GM18873 (cell line): ENCODE data around the gene LCE1A.

Source experiments
- ATAC-seq: cut with Tn5 transposase; IDR thresholded peaks from one replicate; pipeline ENCODE4 v1.9.1; 2021; ENCODE audit warnings: mild to moderate bottlenecking, moderate library complexity, moderate number of reproducible peaks; ENCODE audit not compliant: unreplicated experiment, low FRiP score

The LCE1A gene, protein sequence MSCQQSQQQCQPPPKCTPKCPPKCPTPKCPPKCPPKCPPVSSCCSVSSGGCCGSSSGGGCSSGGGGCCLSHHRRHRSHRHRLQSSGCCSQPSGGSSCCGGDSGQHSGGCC

DNA sequence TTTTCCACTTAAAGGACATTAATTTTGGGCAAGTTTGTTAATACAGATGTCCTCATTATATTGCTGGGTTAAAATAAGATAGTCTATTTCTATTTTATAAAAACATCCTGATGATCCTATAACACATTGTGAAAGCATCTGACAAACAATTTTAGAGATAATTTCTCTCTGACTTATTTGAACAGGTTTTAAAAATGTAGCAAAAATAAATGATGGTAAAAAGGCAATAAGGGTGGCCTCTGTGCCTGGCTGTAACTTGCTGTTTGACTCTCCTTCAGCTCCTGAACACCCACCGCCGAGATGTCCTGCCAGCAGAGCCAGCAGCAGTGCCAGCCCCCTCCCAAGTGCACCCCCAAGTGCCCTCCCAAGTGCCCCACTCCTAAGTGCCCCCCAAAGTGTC, at the start of gene LCE1A:
Gene LCE1A (plus strand): TSS at position 301 of the 400 bp plus-strand sequence. CDS start 0 bp downstream, at position 301.
- no peak for ATAC-seq

DNA sequence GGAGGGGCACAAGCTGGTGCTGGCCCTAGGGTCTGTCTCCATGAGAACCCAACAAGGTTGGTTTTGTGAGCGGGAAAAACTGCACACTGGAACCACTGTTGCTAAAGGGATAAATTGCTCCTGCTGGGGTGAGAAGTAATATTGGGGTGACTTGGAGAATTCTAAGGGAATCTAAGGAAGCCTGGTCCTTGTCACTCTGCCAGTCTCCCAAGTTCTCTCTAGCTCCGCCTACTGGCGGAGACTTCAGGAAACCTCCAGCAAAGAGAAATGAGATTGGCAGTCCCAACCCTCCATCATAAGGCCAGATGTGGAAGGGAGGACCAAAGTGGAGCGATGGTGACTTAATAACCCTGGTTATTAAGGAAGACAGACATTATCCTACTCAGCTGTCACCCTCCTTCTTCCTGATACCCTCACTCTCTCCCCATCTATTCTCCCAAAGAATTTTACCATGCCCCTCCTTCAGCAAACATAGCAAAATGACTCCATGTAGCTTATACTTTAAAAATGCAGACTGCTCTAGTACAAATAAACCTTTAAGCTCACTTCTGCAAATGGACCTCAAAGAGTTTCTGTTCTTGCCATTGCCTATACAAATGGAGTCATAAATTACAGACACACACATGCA, 49.6 kb upstream of the LCE1A start:
- ATAC-seq, result no peak

DNA sequence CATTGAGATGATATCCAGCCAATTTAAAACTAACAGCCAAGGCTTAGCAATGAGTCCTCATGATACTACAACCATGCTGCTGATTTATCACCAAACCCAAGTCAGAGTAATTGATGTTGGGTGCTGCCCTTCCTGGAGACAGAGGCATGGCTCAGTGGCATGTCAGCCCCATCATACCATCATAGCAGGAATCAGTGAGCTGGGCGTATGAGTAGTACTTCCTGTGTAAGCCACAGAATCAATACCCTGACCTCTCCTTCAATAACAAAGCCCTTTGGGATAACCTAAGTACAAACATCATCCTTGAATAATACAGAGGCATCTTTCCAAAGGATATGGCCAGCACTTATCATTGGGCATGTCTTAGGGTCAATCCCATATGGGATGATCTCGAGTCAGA, 44.2 kb upstream of the LCE1A start:
- ATAC-seq, result no peak

DNA sequence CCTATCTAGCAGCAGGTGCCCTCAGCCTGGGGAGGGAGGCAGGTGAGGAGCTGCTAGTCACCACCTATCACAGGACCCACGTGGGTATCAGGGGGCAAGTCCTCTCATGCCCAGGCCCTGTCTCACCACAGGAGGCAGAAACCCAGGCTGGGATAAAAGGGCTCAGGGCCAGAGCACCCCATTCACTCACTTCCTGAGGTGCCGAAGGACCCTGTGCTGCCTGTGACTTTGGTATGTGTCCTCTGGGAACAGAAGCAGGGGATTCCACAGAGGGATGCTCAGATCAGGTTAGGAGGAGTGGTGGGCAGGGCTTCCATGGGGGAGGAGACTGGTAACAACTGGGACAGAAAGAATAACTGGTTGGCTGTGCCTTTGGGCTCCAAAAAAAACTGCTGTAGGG, 41.2 kb upstream of the LCE1A start, which contains the start of gene LCE1E:
Gene LCE1E (plus strand): TSS at position 181 of the 400 bp plus-strand sequence. CDS start 1,043 bp downstream, outside the sequence.
- ATAC-seq, result no peak

DNA sequence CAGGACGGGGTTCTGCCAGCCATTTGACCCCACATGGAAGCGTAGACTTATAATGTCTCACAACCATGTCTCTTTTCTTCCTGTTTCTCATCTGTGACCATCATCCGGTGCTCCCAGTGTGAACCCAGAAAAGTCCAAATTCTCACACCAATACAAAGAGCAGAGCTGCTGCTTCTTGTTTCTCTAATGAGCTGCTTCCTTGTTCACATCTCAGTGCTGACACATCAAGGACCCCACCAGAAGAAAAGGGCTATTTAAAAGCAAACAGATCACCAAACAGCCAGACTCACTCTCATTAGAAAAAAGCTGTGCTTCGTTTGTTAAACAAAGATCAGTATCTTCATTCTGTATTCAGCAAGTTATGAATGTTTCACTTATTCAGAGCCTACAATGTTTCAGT, 31.6 kb upstream of the LCE1A start:
- ATAC-seq, result no peak

DNA sequence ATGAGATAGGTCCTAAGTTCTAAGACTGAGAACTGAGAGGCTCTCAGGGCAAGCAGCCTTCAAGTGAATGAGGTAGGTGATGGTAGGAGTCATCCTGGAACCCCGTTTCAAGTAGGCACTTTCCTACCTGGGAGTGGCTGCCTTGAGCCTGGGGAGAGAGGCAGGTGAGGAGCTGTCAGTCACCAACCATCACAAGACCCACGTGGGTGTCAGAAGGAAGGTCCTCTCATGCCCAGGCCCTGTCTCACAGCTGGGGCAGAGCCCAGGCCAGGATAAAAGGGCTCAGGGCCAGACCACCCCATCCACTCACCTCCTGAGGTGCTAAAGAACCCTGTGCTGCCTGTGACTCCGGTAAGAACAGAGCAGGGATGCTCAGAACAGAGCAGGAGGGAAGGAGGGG, 30.9 kb upstream of the LCE1A start, which contains the start of gene LCE1D:
Gene LCE1D (plus strand): TSS at position 301 of the 400 bp plus-strand sequence. CDS start 1,074 bp downstream, outside the sequence.
- ATAC-seq, result no peak

DNA sequence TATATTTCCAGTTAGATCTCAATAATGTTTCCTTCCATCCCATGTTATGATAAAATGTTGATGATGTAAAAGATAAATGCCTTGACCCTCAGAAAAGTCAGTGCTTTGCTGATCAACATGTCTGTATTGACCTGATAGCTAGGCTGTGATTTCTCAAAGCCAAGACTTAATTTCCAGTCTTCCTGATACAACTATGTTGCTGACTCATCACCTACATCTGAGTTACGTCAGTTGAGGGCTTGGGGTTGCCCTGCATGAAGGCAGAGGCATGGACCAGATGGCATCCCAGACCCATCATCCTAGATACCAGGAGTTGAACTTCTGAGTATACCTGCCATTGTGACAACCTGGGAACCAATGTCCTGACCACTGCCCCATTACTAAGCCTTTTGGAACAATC, 25.9 kb upstream of the LCE1A start:
- no peak for ATAC-seq

DNA sequence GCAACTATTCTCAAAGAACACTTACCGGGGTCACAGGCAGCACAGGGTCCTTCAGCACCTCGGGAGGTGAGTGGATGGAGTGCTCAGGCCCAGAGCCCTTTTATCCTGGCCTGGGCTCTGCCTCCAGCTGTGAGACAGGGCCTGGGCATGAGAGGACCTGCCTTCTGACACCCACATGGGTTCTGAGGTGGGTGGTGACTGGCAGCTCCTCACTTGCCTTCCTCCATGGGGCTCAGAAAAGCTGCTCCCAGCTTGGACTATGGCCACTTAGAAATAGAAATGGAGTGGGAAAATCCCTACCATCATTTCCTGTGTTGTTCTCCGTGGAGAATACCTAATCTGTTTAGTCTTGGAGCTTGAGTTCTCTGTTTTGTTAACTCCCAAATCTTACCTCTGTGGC, 20.7 kb upstream of the LCE1A start, which contains the start of gene LCE1C:
Gene LCE1C (minus strand): TSS at position 76 of the 400 bp plus-strand sequence. CDS start 1,173 bp downstream, outside the sequence.
- ATAC-seq, result no peak

DNA sequence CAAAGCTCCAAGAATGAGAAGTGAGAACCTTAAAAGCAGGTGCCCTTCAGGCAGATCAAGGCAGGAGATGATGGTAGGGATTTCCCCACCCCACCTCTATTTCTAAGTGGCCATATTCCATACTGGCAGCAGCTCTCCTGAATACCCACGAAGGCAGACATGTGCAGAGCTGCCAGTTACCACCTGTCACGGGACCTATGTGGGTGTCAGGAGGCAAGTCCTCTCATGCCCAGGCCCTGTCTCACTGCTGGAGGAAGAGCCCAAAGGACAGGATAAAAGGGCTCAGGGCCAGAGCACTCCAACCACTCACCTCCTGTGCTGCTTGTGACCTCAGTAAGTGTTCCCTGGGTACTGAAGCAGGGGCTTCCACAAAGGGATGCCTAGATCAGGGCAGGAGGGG, 16.2 kb upstream of the LCE1A start:
- no peak for ATAC-seq

DNA sequence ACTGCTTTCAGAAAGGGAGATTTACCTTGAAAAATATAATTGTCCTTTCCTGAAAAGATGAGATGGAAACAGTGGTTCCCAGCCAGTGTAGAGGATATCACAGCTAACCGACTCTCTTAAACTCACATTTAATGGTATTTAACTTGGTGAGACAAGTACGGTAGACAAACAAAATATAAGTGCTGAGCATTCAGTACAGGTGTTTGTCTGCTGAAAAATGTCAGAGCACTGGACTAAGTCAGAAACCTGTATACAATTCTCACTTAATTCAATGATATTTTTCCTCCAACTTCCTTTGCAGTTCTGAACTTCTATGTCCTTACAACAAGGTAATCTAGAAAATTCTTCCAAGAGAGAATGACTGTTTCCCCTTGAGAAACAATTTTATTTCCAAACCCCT, 15.6 kb upstream of the LCE1A start, which contains the start of gene LCE1B:
Gene LCE1B (plus strand): TSS at position 301 of the 400 bp plus-strand sequence. CDS start 476 bp downstream, outside the sequence.
- ATAC-seq, result no peak

DNA sequence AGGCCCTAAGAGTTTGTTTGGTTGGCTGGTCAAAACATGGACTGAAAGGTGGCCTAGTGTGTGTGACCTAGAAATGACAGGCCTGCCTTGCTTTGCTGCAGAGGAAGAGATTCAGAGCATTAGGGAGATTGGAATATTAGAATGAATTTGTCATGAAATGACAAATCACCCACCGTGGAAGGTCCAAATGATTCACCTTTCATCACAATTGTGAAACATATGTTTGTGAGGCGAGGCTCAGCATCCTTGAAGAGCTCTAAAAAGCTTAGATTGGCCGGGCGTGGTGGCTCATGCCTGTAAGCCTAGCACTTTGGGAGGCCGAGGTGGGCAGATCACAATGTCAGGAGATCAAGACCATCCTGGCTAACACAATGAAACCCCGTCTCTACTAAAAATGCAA, 10.0 kb upstream of the LCE1A start:
- no peak for ATAC-seq

DNA sequence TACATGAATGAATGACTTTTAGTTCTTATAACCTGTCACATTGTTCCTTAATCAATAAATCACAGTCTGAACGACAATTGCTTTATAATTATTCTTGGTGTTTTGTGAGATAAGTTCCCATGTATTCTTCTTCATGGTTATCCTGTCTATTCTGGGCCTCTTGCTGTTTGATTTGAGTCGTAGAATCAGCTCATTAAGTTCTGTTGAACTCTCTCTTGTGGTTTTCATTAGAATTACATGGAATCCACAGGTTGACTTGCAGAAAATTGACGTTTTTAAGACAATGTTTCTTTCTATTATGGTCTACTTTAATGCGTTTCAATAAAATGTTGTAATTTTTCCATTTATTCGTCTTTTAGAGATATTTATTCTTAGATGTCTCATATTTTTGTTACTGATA, 4.0 kb upstream of the LCE1A start:
- no peak for ATAC-seq

DNA sequence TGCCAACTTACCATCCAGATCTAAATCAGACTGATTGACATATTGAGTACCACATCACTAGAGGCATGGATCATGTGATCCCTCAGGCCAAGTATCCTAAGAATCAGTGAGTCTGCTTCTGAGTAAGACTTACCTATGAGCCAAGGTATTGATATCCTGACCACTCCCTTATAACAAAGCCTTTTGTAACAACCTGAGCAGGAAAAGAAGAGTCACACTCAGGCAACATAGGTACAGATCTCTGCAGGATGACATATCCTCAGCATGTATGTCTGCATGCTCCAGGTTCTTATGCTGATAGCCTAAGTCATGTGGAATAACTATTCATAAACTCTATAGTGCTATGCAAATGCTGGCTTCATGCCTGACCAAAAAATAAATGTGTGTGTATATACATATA, 2.3 kb upstream of the LCE1A start:
- ATAC-seq, result no peak

DNA sequence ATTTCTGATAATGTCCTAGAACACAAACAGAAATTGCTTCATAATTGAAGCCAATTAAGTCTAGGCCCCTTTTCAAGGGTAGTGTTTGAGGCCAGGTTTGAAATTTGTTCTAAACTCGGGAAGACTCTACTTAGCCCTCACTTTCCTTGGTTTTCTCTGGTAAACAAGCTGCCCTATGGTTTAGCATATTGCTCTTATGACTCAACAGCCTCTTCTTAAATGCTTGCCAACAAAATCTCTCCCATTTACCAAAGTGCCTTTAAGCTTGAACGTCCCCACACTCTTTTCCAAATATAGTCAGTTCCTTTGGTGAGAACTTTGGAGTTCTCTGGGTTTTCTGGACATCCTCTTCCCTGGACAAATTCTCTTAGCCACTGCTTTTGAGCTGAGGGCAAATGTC, 9.6 kb downstream of the LCE1A start:
- ATAC-seq, result no peak

DNA sequence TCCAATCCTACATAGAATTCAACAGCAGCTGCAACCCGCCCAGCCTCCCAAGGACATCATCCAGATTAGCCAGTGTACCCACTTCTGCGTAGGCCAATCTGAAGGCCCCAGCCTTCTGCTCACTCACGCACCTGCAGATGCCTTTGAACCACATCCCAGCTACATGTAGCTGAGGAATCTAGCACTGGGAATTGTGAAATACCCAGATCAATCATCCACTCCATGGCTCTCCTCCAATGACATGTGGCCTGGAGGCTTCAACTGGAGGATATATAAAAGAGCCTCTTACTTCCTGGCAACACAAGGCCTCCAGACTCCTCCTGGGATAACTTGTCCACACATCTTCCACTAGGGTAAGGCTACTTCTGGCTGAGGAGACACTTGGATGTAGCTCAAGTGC, 15.3 kb downstream of the LCE1A start, which contains the start of gene LCE6A:
Gene LCE6A (plus strand): TSS at position 301 of the 400 bp plus-strand sequence. CDS start 665 bp downstream, outside the sequence.
- ATAC-seq, result no peak

DNA sequence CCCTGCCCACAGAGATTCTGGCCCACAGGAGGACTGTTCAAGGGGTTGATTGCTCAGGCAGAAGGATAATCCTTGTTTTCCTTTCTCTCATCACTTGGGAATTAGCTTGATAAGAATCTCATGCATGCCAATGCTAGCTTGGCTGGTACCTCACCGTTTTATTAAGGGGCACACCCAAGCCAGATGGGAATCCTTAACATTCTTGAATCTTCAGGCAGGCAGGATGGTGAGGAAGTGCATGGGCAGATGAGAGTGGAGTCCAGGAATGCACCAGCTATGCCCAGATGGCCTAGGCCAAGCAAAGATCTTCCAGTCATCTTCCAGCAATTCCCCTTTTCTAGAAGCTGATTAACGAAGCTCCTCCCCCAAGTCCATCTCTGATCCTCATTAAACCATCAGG, 28.4 kb downstream of the LCE1A start:
- no peak for ATAC-seq

DNA sequence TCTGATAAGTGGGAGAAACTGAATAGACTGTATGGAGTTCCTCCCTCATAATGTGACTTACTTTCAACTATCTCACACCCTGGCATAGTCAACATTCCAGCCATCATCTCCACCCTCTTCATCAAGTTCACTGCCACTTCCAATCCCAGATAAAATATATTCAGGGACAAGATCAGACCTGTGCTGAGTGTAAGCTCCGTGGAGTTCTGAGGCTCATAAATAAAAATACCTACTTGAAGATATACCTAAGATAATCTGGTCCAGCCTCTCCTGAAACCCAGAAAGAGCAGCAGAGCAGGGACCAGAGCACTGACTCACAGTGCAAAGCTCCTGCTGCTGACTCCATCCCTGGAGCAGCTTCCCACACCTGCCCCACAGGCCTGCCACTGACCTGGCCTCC, 30.8 kb downstream of the LCE1A start:
- no peak for ATAC-seq

DNA sequence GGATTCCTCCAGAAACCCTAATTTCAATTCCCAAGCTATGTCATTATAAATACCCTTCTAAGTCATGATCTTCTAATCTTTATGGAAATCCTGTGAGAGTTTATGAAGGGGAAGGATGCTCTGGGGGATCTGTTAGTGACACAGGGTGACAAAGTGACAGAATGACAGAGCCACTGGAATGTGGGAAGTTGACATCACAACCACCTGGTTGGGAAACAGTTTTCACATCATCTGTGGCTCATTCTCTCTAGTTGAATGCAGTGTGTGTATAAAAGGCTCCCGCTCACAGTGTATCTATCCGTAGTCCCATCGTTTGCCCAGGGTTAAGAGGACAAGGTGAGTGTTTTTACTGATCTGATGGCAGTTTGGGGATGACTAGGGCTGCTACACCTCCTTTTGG, 32.4 kb downstream of the LCE1A start, which contains the start of gene LCE7A:
Gene LCE7A (plus strand): TSS at position 301 of the 400 bp plus-strand sequence. CDS start 702 bp downstream, outside the sequence.
- no peak for ATAC-seq

DNA sequence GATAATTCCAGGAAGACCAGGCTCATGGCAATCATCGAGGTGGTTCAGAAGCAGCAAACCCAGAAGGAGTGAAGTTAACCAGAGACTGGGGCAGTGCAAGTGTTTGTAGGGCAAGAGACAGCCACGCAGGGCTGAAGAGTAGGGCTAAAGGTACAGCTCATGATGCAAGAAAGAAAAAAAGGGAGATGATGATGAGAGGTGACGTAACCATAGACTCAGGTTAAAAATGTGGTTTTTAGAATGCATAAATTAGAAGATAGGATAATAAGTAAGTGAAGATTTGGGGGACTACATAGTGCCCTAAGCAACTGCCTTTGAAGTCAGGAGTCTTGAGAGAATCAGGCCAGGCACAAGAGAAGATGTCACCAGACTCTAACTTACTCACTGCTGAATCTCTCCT, 32.9 kb downstream of the LCE1A start:
- no peak for ATAC-seq

DNA sequence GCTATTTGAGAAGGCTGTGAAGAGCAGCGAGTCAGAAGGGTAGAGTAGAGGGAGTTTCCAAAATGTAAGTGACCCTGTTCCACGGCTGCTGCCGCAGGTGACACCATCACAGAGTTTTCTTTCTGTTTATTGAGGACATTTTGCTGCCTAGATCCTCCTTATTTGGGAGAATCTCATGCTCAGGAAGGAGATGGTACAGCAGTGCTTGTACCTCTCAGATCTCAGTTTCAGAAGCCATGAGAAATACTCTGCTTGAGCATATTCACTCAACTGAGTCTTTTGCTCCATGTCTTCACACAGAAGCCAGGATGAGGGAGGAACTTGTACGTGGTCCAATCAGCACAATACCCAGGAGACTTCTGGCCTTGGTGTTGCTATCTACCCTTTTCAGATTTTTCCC, 34.1 kb downstream of the LCE1A start:
- ATAC-seq, result no peak

DNA sequence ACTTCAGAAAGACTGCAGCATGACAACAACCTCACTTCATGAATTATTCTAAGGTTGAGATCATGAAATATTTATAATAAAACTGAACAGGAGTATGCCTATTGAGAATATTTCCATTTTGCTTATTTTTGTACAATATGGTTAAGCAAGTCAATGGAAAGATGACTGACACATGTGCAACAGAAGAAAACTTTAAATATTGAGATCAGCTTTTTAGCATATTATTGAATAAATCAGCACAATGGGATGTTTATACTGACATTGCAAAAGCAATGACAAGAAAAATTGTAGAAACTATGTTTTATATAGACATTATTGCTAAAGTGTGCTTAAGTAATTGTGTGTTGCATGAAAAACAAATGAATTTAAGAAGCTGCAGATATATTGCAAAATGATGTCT, 37.2 kb downstream of the LCE1A start:
- no peak for ATAC-seq

DNA sequence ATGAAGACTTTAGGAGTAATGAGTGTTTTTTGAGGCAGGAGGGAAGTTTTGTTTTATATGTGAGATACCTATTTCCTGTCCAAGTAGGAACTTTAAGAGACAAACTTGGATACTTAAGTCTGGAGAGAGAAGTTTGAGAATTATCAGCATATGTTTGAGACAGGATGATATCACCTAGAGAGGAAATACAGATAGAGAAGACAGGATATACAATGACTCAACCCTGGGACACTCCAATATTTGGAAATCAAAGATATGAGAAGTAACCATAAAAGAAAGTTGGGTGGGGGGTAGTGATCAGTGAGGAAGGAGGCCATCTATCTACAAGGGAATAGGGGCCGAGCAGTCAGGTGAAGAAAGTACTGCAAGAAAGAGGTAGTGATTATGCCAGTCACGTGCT, 39.0 kb downstream of the LCE1A start:
- no peak for ATAC-seq
